Stimulated activated CD4-positive, alpha-beta T cell treated with anti-CD3 and anti-CD28 coated beads, Interleukin-15, amount 100 ng/mL, for 48 hours (primary cell): ENCODE data around the gene LIN28A.

Experiments used
- DNase-seq, 2 donors: peaks; one replicate each; pipeline ENCODE4 v3.0.0-alpha.2; 2020; ENCODE audit warnings: low read depth in 2 of 2

The LIN28A gene

GRCh38 chr1:26434161-26434752 is 23.6 kb downstream of the LIN28A start:
- no peak for DNase-seq

- no peak for DNase-seq
These were observed 27.4 kb downstream of the LIN28A start for GRCh38 chr1:26438041-26438440.

- no peak for DNase-seq
These were observed 29.6 kb downstream of the LIN28A start for GRCh38 chr1:26440259-26440658.

GRCh38 chr1:26449868-26450267 is 39.3 kb downstream of the LIN28A start:
- no peak for DNase-seq

GRCh38 chr1:26450908-26451307 is 40.3 kb downstream of the LIN28A start:
- DNase-seq: no peak

GRCh38 chr1:26452459-26453183 is 42.0 kb downstream of the LIN28A start:
- DNase-seq: no peak

- no peak for DNase-seq
These were observed 48.5 kb downstream of the LIN28A start for GRCh38 chr1:26459148-26459547.

GRCh38 chr1:26459573-26460031 is 49.0 kb downstream of the LIN28A start:
- DNase-seq: no peak

GRCh38 chr1:26468911-26469310 is 58.3 kb downstream of the LIN28A start:
- no peak for DNase-seq

GRCh38 chr1:26469558-26469957 is 58.9 kb downstream of the LIN28A start:
- no peak for DNase-seq

- DNase-seq: no peak
These were observed 60.4 kb downstream of the LIN28A start for GRCh38 chr1:26470878-26471497.

GRCh38 chr1:26471498-26472319 is 61.1 kb downstream of the LIN28A start:
- peak; percentile 10 to 22 for DNase-seq

GRCh38 chr1:26472320-26472900 is 61.8 kb downstream of the LIN28A start, which contains the start of gene HMGN2:
HMGN2 (plus strand) TSS chr1:26472440; CDS start chr1:26472613, 173 bp downstream.
- peak; percentile 86 to 89 for DNase-seq

GRCh38 chr1:26472901-26473845 is 62.6 kb downstream of the LIN28A start:
- peak; percentile 89 to 93 for DNase-seq

GRCh38 chr1:26474818-26475217 is 64.2 kb downstream of the LIN28A start:
- no peak for DNase-seq

GRCh38 chr1:26475989-26476388 is 65.4 kb downstream of the LIN28A start:
- no peak for DNase-seq

GRCh38 chr1:26476958-26477357 is 66.3 kb downstream of the LIN28A start:
- no peak for DNase-seq

- DNase-seq: no peak
These were observed 67.0 kb downstream of the LIN28A start for GRCh38 chr1:26477446-26478152.

- DNase-seq: no peak
These were observed 67.5 kb downstream of the LIN28A start for GRCh38 chr1:26478159-26478558.

- no peak for DNase-seq
These were observed 68.4 kb downstream of the LIN28A start for GRCh38 chr1:26478988-26479387.
